ENCODE results near the gene LCN12.
A peak's percentile ranks its signal among the peaks of the same experiment; 100 is the strongest.

Gene LCN12

GRCh38 chr9:136974817-136975535 lies 22.9 kb downstream of the LCN12 start:
- no peak for DNase-seq (ENCODE audit: low spot score)

GRCh38 chr9:136975644-136976043 lies 23.6 kb downstream of the LCN12 start:
- peak; percentile 64 for DNase-seq (ENCODE audit: low spot score)

- peak; percentile 65 for DNase-seq (ENCODE audit: low spot score)
Measured at GRCh38 chr9:136977223-136977622, 25.1 kb downstream of the LCN12 start, which contains the start of gene PTGDS. TSS of gene PTGDS (plus strand) at chr9:136977504. CDS start at chr9:136977579, 75 bp downstream.

GRCh38 chr9:136977649-136978072 lies 25.6 kb downstream of the LCN12 start:
- DNase-seq (ENCODE audit: low spot score): no peak

- DNase-seq (ENCODE audit: low spot score): peak; percentile 98
Measured at GRCh38 chr9:136978073-136978864, 26.2 kb downstream of the LCN12 start.

- no peak for DNase-seq (ENCODE audit: low spot score)
Measured at GRCh38 chr9:136978865-136979544, 26.9 kb downstream of the LCN12 start.

GRCh38 chr9:136979769-136980587 lies 27.9 kb downstream of the LCN12 start:
- no peak for DNase-seq (ENCODE audit: low spot score)

- DNase-seq (ENCODE audit: low spot score): no peak
Measured at GRCh38 chr9:136980669-136981478, 28.8 kb downstream of the LCN12 start.

- DNase-seq (ENCODE audit: low spot score): no peak
Measured at GRCh38 chr9:136981588-136982231, 29.6 kb downstream of the LCN12 start.

- DNase-seq (ENCODE audit: low spot score): no peak
Measured at GRCh38 chr9:136982232-136983051, 30.4 kb downstream of the LCN12 start, which contains the start of gene LCNL1. TSS of gene LCNL1 (plus strand) at chr9:136982993. CDS start at chr9:136983587, 594 bp downstream.

GRCh38 chr9:136983167-136983566 lies 31.1 kb downstream of the LCN12 start:
- DNase-seq (ENCODE audit: low spot score): no peak

- no peak for DNase-seq (ENCODE audit: low spot score)
Measured at GRCh38 chr9:136983656-136984314, 31.7 kb downstream of the LCN12 start.

GRCh38 chr9:136984464-136985026 lies 32.5 kb downstream of the LCN12 start:
- DNase-seq (ENCODE audit: low spot score): no peak

GRCh38 chr9:136985027-136985602 lies 33.0 kb downstream of the LCN12 start:
- DNase-seq (ENCODE audit: low spot score): no peak

GRCh38 chr9:136985853-136986252 lies 33.8 kb downstream of the LCN12 start:
- no peak for DNase-seq (ENCODE audit: low spot score)

GRCh38 chr9:136988872-136989271 lies 36.8 kb downstream of the LCN12 start:
- no peak for DNase-seq (ENCODE audit: low spot score)

- DNase-seq (ENCODE audit: low spot score): no peak
Measured at GRCh38 chr9:136990242-136990911, 38.3 kb downstream of the LCN12 start.

Measured in AG20443 (cell line).